ENCODE results near the gene ZNF428.

ZNF428 gene

GRCh38 chr19:43616954-43617353 lies 2.5 kb downstream of the ZNF428 start:
- H3K27me3 ChIP-seq (ENCODE audit: insufficient read depth, poor library complexity, severe bottlenecking): no peaks in the 10 kb centered on the region
- no peak for DNase-seq (ENCODE audit: low read depth in 1 of 2, low spot score in 1 of 2)
- no peak overlapping the region for H3K27ac ChIP-seq (replicated peaks)
- H3K4me3 ChIP-seq (replicated peaks; ENCODE audit: insufficient read depth, low read length): no peak overlapping the region
- TF ChIP-seq CTCF (IDR thresholded peaks at IDR 0.05; ENCODE audit: insufficient read depth, low read length) (no peak), GABPA (IDR thresholded peaks at IDR 0.05; ENCODE audit: low read depth) (no peak)

- TF ChIP-seq CTCF (IDR thresholded peaks at IDR 0.05; ENCODE audit: insufficient read depth, low read length) (no peak), GABPA (IDR thresholded peaks at IDR 0.05; ENCODE audit: low read depth) (no peak), REST (IDR thresholded peaks at IDR 0.05; ENCODE audit: insufficient replicate concordance, low read depth) (no peak), SPI1 (IDR thresholded peaks at IDR 0.05; ENCODE audit: borderline replicate concordance, low read depth) (no peak), POLR2AphosphoS5 (IDR thresholded peaks at IDR 0.05; ENCODE audit: low read depth) (no peak)
- H3K27ac ChIP-seq (replicated peaks): no peak overlapping the region
- no peaks in the 10 kb centered on the region for H3K27me3 ChIP-seq (ENCODE audit: insufficient read depth, poor library complexity, severe bottlenecking)
- no peak overlapping the region for H3K4me3 ChIP-seq (replicated peaks; ENCODE audit: insufficient read depth, low read length)
- no peak for DNase-seq (ENCODE audit: low read depth in 1 of 2, low spot score in 1 of 2)
These were observed 3.1 kb downstream of the ZNF428 start for GRCh38 chr19:43616306-43616705.

- DNase-seq (ENCODE audit: low read depth in 1 of 2, low spot score in 1 of 2): no peak
- TF ChIP-seq CTCF (IDR thresholded peaks at IDR 0.05; ENCODE audit: insufficient read depth, low read length): no peak
- no peak for TF ChIP-seq GABPA (IDR thresholded peaks at IDR 0.05; ENCODE audit: low read depth)
- TF ChIP-seq REST (IDR thresholded peaks at IDR 0.05; ENCODE audit: insufficient replicate concordance, low read depth): no peak
- no peak for TF ChIP-seq SPI1 (IDR thresholded peaks at IDR 0.05; ENCODE audit: borderline replicate concordance, low read depth)
- TF ChIP-seq POLR2AphosphoS5 (IDR thresholded peaks at IDR 0.05; ENCODE audit: low read depth): no peak
These were observed 7.1 kb downstream of the ZNF428 start for GRCh38 chr19:43612374-43612773.

GRCh38 chr19:43611788-43612187 lies 7.6 kb downstream of the ZNF428 start, which contains the start of gene SRRM5:
Gene SRRM5 (plus strand): TSS chr19:43612088. CDS start chr19:43612122, 34 bp downstream.
- H3K27ac ChIP-seq (replicated peaks): no peak within 1 kb of the TSS
- H3K4me3 ChIP-seq (replicated peaks; ENCODE audit: insufficient read depth, low read length): no peak within 1 kb of the TSS
- no peaks in the 10 kb centered on the region for H3K27me3 ChIP-seq (ENCODE audit: insufficient read depth, poor library complexity, severe bottlenecking)
- TF ChIP-seq CTCF (IDR thresholded peaks at IDR 0.05; ENCODE audit: insufficient read depth, low read length) (no peak), SPI1 (IDR thresholded peaks at IDR 0.05; ENCODE audit: borderline replicate concordance, low read depth) (no peak), GABPA (IDR thresholded peaks at IDR 0.05; ENCODE audit: low read depth) (no peak), POLR2AphosphoS5 (IDR thresholded peaks at IDR 0.05; ENCODE audit: low read depth) (no peak), REST (IDR thresholded peaks at IDR 0.05; ENCODE audit: insufficient replicate concordance, low read depth) (no peak)
- no peak for DNase-seq (ENCODE audit: low read depth in 1 of 2, low spot score in 1 of 2)

More at GRCh38 chr19:43612374-43612773, 7.1 kb downstream of the ZNF428 start:
- H3K4me3 ChIP-seq (replicated peaks; ENCODE audit: insufficient read depth, low read length): no peak overlapping the region
- H3K27me3 ChIP-seq (ENCODE audit: insufficient read depth, poor library complexity, severe bottlenecking): no peaks in the 10 kb centered on the region
- no peak overlapping the region for H3K27ac ChIP-seq (replicated peaks)
